HEK293 (cell line): ENCODE data around the gene TEX261.

Experiments
- FEZF1 ChIP-seq: fragments of 450-650 bp; formaldehyde crosslinking; IDR thresholded peaks from 2 replicates; pipeline ENCODE4 v1.5.1; 2016; ENCODE audit warnings: missing biosample characterization, missing genetic modification characterization
- GFI1B ChIP-seq: fragments of 450-650 bp; formaldehyde crosslinking; IDR thresholded peaks from 2 replicates; pipeline ENCODE4 v1.5.1; 2016; ENCODE audit warnings: missing biosample characterization, missing genetic modification characterization
- OVOL3 ChIP-seq: fragments of 450-650 bp; formaldehyde crosslinking; IDR thresholded peaks from 2 replicates; pipeline ENCODE4 v1.5.1; 2016; ENCODE audit warnings: missing biosample characterization, missing genetic modification characterization
- SP7 ChIP-seq: fragments of 450-650 bp; formaldehyde crosslinking; IDR thresholded peaks from 2 replicates; pipeline ENCODE4 v1.5.1; 2016; ENCODE audit warnings: missing biosample characterization, missing genetic modification characterization
- ZBTB17 ChIP-seq: fragments of 450-650 bp; formaldehyde crosslinking; IDR thresholded peaks from 2 replicates; pipeline ENCODE4 v1.5.1; 2016; ENCODE audit warnings: missing biosample characterization, missing genetic modification characterization
- ZBTB48 ChIP-seq: fragments of 450-650 bp; formaldehyde crosslinking; IDR thresholded peaks from 2 replicates; pipeline ENCODE4 v1.5.1; 2016; ENCODE audit warnings: missing biosample characterization, missing genetic modification characterization
- ZFHX2 ChIP-seq: fragments of 450-650 bp; formaldehyde crosslinking; conservative IDR thresholded peaks from 2 replicates; pipeline ENCODE4 v1.5.1; 2016; ENCODE audit warnings: missing biosample characterization, missing genetic modification characterization
- ZNF10 ChIP-seq: fragments of 450-650 bp; formaldehyde crosslinking; IDR thresholded peaks from 2 replicates; pipeline ENCODE4 v1.5.1; 2017; ENCODE audit warnings: missing biosample characterization, missing genetic modification characterization
- ZNF140 ChIP-seq: fragments of 450-650 bp; formaldehyde crosslinking; IDR thresholded peaks from 2 replicates; pipeline ENCODE4 v1.5.1; 2016; ENCODE audit warnings: missing biosample characterization, missing genetic modification characterization
- ZNF211 ChIP-seq: fragments of 450-650 bp; formaldehyde crosslinking; IDR thresholded peaks from 2 replicates; pipeline ENCODE4 v1.5.1; 2016; ENCODE audit warnings: low read depth, missing biosample characterization, missing genetic modification characterization
- ZNF23 ChIP-seq: fragments of 450-650 bp; formaldehyde crosslinking; IDR thresholded peaks from 2 replicates; pipeline ENCODE4 v1.5.1; 2016; ENCODE audit warnings: missing biosample characterization, missing genetic modification characterization, borderline replicate concordance
- ZNF311 ChIP-seq: fragments of 450-650 bp; formaldehyde crosslinking; IDR thresholded peaks from 2 replicates; pipeline ENCODE4 v1.5.1; 2017; ENCODE audit warnings: missing biosample characterization, missing genetic modification characterization, borderline replicate concordance
- ZNF600 ChIP-seq: fragments of 450-650 bp; formaldehyde crosslinking; IDR thresholded peaks from 2 replicates; pipeline ENCODE4 v1.5.1; 2016; ENCODE audit warnings: missing biosample characterization, missing genetic modification characterization
- ZNF610 ChIP-seq: fragments of 450-650 bp; formaldehyde crosslinking; IDR thresholded peaks from 2 replicates; pipeline ENCODE4 v1.5.1; 2016; ENCODE audit warnings: missing biosample characterization, missing genetic modification characterization, borderline replicate concordance
- ZNF791 ChIP-seq: fragments of 450-650 bp; formaldehyde crosslinking; IDR thresholded peaks from 2 replicates; pipeline ENCODE4 v1.5.1; 2016; ENCODE audit warnings: missing biosample characterization, missing genetic modification characterization
- ZXDB ChIP-seq: fragments of 450-650 bp; formaldehyde crosslinking; IDR thresholded peaks from 2 replicates; pipeline ENCODE4 v1.5.1; 2016; ENCODE audit warnings: missing biosample characterization, missing genetic modification characterization
- TF ChIP-seq, protein P1 (sequence below): fragments of 450-650 bp; formaldehyde crosslinking; IDR thresholded peaks from 2 replicates; pipeline ENCODE4 v1.5.1; 2016; ENCODE audit warnings: missing biosample characterization, missing genetic modification characterization
- TF ChIP-seq, protein P2 (sequence below): fragments of 450-650 bp; formaldehyde crosslinking; IDR thresholded peaks from 2 replicates; pipeline ENCODE4 v1.5.1; 2017; ENCODE audit warnings: missing biosample characterization, missing genetic modification characterization
- TF ChIP-seq, protein P3 (sequence below): fragments of 450-650 bp; formaldehyde crosslinking; IDR thresholded peaks from 2 replicates; pipeline ENCODE4 v1.5.1; 2016; ENCODE audit warnings: missing biosample characterization, missing genetic modification characterization
- TF ChIP-seq, protein P4 (sequence below): fragments of 450-650 bp; formaldehyde crosslinking; IDR thresholded peaks from 2 replicates; pipeline ENCODE4 v1.5.1; 2016; ENCODE audit warnings: missing biosample characterization, missing genetic modification characterization
- TF ChIP-seq, protein P5 (sequence below): fragments of 450-650 bp; formaldehyde crosslinking; IDR thresholded peaks from 2 replicates; pipeline ENCODE4 v1.5.1; 2016; ENCODE audit warnings: missing biosample characterization, missing genetic modification characterization, borderline replicate concordance
- TF ChIP-seq, protein P6 (sequence below): fragments of 450-650 bp; formaldehyde crosslinking; IDR thresholded peaks from 2 replicates; pipeline ENCODE4 v1.5.1; 2016; ENCODE audit warnings: missing biosample characterization, missing genetic modification characterization
- TF ChIP-seq, protein P7 (sequence below): fragments of 450-650 bp; formaldehyde crosslinking; IDR thresholded peaks from 2 replicates; pipeline ENCODE4 v1.5.1; 2017; ENCODE audit warnings: missing biosample characterization, mild to moderate bottlenecking, missing genetic modification characterization, moderate library complexity

TEX261 gene

DNA sequence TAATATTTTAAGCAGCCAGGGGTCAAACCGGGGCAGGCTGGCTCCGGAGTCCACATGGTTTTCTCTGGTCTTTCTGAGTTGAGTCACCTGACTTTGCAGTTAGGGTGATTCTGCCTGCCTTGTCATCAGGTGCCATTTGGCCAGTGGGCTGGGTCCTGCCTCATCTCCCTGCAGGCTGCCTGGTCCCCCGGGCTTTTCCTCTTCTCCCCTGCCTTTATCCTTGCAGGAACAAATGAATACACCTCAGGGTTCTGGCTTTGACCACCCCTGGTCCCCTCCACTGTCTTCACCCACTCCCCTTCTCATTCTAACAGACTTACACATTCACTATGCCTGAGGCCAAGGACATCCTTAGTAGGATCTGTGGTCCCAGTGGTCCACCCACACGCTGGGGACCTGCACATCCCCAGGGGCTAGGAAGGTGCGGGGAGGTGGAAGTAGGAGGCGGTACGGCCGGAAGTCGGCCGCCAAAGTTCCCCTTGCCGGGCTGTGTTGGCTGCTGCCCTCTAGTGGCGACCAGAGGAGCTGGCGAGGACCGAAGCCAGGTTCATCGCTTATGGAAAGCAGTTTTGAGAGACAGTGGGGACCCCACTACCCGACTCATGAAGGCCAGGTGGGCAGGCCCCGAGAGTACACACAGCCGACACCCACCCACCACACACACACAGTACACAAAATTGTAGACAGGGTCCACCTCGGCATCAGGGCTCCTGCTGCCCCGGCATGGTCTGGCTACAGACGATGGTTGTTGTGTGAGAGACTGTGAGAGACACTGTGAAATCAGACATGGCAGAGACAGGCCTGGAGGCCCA, 6.3 kb upstream of the TEX261 start (continued):
- TF ChIP-seq ZBTB17 (tag by site-specific recombination) (peak; percentile 87), ZNF10 (tag by site-specific recombination) (no peak), FEZF1 (tag by site-specific recombination) (no peak), ZNF600 (tag by site-specific recombination) (no peak), ZNF140 (tag by site-specific recombination) (no peak), ZXDB (tag by site-specific recombination) (peak; percentile 63), OVOL3 (tag by site-specific recombination) (no peak), ZNF311 (no peak), ZNF23 (tag by site-specific recombination) (no peak), ZFHX2 (tag by site-specific recombination) (peak; percentile 73), GFI1B (tag by site-specific recombination) (no peak), SP7 (tag by site-specific recombination) (0 out of 2 replicates have a peak, but pooled peaks have one; percentile 20), ZNF791 (tag by site-specific recombination) (no peak), ZNF610 (tag by site-specific recombination) (no peak), ZNF211 (tag by site-specific recombination) (no peak), ZBTB48 (tag by site-specific recombination) (peak; percentile 51)
- TF ChIP-seq, protein P1, sequence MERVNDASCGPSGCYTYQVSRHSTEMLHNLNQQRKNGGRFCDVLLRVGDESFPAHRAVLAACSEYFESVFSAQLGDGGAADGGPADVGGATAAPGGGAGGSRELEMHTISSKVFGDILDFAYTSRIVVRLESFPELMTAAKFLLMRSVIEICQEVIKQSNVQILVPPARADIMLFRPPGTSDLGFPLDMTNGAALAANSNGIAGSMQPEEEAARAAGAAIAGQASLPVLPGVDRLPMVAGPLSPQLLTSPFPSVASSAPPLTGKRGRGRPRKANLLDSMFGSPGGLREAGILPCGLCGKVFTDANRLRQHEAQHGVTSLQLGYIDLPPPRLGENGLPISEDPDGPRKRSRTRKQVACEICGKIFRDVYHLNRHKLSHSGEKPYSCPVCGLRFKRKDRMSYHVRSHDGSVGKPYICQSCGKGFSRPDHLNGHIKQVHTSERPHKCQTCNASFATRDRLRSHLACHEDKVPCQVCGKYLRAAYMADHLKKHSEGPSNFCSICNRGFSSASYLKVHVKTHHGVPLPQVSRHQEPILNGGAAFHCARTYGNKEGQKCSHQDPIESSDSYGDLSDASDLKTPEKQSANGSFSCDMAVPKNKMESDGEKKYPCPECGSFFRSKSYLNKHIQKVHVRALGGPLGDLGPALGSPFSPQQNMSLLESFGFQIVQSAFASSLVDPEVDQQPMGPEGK (tag by site-specific recombination) = 0 out of 2 replicates have a peak, but pooled peaks have one; percentile 19
- TF ChIP-seq, protein P2, sequence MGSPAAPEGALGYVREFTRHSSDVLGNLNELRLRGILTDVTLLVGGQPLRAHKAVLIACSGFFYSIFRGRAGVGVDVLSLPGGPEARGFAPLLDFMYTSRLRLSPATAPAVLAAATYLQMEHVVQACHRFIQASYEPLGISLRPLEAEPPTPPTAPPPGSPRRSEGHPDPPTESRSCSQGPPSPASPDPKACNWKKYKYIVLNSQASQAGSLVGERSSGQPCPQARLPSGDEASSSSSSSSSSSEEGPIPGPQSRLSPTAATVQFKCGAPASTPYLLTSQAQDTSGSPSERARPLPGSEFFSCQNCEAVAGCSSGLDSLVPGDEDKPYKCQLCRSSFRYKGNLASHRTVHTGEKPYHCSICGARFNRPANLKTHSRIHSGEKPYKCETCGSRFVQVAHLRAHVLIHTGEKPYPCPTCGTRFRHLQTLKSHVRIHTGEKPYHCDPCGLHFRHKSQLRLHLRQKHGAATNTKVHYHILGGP (tag by site-specific recombination) = no peak
- TF ChIP-seq, protein P3, sequence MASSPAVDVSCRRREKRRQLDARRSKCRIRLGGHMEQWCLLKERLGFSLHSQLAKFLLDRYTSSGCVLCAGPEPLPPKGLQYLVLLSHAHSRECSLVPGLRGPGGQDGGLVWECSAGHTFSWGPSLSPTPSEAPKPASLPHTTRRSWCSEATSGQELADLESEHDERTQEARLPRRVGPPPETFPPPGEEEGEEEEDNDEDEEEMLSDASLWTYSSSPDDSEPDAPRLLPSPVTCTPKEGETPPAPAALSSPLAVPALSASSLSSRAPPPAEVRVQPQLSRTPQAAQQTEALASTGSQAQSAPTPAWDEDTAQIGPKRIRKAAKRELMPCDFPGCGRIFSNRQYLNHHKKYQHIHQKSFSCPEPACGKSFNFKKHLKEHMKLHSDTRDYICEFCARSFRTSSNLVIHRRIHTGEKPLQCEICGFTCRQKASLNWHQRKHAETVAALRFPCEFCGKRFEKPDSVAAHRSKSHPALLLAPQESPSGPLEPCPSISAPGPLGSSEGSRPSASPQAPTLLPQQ (tag by site-specific recombination) = peak; percentile 34; the same call in 1 of the 2 replicates
- TF ChIP-seq, protein P4, sequence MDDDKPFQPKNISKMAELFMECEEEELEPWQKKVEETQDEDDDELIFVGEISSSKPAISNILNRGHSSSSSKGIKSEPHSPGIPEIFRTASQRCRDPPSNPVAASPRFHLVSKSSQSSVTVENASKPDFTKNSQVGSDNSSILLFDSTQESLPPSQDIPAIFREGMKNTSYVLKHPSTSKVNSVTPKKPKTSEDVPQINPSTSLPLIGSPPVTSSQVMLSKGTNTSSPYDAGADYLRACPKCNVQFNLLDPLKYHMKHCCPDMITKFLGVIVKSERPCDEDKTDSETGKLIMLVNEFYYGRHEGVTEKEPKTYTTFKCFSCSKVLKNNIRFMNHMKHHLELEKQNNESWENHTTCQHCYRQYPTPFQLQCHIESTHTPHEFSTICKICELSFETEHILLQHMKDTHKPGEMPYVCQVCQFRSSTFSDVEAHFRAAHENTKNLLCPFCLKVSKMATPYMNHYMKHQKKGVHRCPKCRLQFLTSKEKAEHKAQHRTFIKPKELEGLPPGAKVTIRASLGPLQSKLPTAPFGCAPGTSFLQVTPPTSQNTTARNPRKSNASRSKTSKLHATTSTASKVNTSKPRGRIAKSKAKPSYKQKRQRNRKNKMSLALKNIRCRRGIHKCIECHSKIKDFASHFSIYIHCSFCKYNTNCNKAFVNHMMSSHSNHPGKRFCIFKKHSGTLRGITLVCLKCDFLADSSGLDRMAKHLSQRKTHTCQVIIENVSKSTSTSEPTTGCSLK = no peak
- TF ChIP-seq, protein P5, sequence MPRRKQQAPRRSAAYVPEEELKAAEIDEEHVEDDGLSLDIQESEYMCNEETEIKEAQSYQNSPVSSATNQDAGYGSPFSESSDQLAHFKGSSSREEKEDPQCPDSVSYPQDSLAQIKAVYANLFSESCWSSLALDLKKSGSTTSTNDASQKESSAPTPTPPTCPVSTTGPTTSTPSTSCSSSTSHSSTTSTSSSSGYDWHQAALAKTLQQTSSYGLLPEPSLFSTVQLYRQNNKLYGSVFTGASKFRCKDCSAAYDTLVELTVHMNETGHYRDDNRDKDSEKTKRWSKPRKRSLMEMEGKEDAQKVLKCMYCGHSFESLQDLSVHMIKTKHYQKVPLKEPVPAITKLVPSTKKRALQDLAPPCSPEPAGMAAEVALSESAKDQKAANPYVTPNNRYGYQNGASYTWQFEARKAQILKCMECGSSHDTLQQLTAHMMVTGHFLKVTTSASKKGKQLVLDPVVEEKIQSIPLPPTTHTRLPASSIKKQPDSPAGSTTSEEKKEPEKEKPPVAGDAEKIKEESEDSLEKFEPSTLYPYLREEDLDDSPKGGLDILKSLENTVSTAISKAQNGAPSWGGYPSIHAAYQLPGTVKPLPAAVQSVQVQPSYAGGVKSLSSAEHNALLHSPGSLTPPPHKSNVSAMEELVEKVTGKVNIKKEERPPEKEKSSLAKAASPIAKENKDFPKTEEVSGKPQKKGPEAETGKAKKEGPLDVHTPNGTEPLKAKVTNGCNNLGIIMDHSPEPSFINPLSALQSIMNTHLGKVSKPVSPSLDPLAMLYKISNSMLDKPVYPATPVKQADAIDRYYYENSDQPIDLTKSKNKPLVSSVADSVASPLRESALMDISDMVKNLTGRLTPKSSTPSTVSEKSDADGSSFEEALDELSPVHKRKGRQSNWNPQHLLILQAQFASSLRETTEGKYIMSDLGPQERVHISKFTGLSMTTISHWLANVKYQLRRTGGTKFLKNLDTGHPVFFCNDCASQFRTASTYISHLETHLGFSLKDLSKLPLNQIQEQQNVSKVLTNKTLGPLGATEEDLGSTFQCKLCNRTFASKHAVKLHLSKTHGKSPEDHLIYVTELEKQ = no peak
- TF ChIP-seq, protein P6, sequence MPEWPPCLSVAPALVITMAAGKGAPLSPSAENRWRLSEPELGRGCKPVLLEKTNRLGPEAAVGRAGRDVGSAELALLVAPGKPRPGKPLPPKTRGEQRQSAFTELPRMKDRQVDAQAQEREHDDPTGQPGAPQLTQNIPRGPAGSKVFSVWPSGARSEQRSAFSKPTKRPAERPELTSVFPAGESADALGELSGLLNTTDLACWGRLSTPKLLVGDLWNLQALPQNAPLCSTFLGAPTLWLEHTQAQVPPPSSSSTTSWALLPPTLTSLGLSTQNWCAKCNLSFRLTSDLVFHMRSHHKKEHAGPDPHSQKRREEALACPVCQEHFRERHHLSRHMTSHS (tag by site-specific recombination) = no peak
- TF ChIP-seq, protein P7, sequence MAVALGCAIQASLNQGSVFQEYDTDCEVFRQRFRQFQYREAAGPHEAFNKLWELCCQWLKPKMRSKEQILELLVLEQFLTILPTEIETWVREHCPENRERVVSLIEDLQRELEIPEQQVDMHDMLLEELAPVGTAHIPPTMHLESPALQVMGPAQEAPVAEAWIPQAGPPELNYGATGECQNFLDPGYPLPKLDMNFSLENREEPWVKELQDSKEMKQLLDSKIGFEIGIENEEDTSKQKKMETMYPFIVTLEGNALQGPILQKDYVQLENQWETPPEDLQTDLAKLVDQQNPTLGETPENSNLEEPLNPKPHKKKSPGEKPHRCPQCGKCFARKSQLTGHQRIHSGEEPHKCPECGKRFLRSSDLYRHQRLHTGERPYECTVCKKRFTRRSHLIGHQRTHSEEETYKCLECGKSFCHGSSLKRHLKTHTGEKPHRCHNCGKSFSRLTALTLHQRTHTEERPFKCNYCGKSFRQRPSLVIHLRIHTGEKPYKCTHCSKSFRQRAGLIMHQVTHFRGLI = no peak
